ENCODE data around the gene IGFN1. TPM values are rescaled to one million over a fixed set of nuclear protein-coding genes. Genes with fewer than 3 reads are reported as not detected.

IGFN1 gene
- total RNA-seq, 2 donors from 2014 or later = not detected

DNA sequence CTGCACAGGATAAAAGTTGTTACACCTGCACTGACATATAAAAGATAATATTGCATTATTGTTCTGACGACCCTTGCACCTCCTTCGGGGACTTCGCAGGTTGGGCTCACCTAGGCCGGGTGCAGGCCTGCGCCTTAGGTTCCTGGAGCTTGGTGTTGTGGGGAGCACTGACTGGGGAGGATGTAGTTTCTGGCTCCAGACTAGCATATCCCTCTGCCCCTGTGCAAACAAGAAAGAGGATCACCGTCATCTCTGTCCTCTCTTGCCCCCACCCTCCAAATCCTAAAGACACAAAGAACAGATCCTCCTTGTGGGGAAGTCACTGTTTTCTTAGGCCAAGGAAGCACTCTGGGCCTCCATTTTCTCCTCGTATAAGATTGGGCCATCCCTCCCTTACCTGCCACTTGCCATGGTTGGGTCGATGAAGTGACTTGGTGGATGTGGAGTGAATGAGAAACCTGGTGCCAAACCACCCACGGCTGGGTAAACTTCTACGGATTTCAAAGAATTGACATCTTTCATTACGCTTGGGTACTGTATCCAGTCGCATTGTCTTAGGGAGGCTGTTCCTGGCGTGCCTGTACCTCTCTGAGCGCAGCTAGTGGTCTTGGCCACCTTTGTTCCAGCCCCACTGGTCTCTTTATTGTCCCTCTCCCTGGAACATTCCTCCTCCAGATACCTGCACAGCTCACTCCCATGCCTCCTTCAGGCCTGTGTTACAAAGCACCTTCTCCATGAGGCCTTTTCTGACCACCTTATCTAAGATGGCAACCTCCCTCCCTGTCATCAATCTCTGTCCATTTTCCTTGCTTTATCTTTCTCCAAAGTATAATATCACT, 58.3 kb downstream of the IGFN1 start:
- DNase-seq (ENCODE audit: low spot score) = no peak
- no peak for TF ChIP-seq CTCF (IDR thresholded peaks at IDR 0.05)
- Histone ChIP-seq H3K27me3 (replicated peaks; ENCODE audit: insufficient read depth) (no peaks in the 10 kb centered on the region), H3K9me3 (no peaks in the 10 kb centered on the region), H3K4me3 (no peak overlapping the region), H3K4me1 (ENCODE audit: control insufficient read depth in 1 of 2, low read depth in 2 of 2) (no peaks in the 10 kb centered on the region), H3K27ac (no peak overlapping the region), H3K36me3 (no peaks in the 10 kb centered on the region)
- ATAC-seq (ENCODE audit: insufficient number of reproducible peaks, low FRiP score, low read depth) = no peak

GRCh38 chr1:201250326-201251011, 59.8 kb downstream of the IGFN1 start:
- TF ChIP-seq CTCF (IDR thresholded peaks at IDR 0.05) = no peak
- H3K9me3 ChIP-seq = no peaks in the 10 kb centered on the region
- no peaks in the 10 kb centered on the region for H3K4me1 ChIP-seq (ENCODE audit: control insufficient read depth in 1 of 2, low read depth in 2 of 2)
- H3K4me3 ChIP-seq = no peak overlapping the region
- H3K36me3 ChIP-seq = no peaks in the 10 kb centered on the region
- DNase-seq (ENCODE audit: low spot score) (no peak), ATAC-seq (ENCODE audit: insufficient number of reproducible peaks, low FRiP score, low read depth) (no peak)
- no peak overlapping the region for H3K27ac ChIP-seq
- no peaks in the 10 kb centered on the region for H3K27me3 ChIP-seq (replicated peaks; ENCODE audit: insufficient read depth)

GRCh38 chr1:201251411-201251810, 60.8 kb downstream of the IGFN1 start:
- Histone ChIP-seq H3K27ac (no peak overlapping the region), H3K4me3 (no peak overlapping the region), H3K4me1 (ENCODE audit: control insufficient read depth in 1 of 2, low read depth in 2 of 2) (no peaks in the 10 kb centered on the region), H3K36me3 (no peaks in the 10 kb centered on the region), H3K27me3 (replicated peaks; ENCODE audit: insufficient read depth) (no peaks in the 10 kb centered on the region), H3K9me3 (no peaks in the 10 kb centered on the region)
- no peak for TF ChIP-seq CTCF (IDR thresholded peaks at IDR 0.05)
- ATAC-seq (ENCODE audit: insufficient number of reproducible peaks, low FRiP score, low read depth) (no peak), DNase-seq (ENCODE audit: low spot score) (no peak)

GRCh38 chr1:201251851-201252430, 61.3 kb downstream of the IGFN1 start:
- Histone ChIP-seq H3K9me3 (no peaks in the 10 kb centered on the region), H3K36me3 (no peaks in the 10 kb centered on the region), H3K27me3 (replicated peaks; ENCODE audit: insufficient read depth) (no peaks in the 10 kb centered on the region), H3K4me1 (ENCODE audit: control insufficient read depth in 1 of 2, low read depth in 2 of 2) (no peaks in the 10 kb centered on the region), H3K4me3 (no peak overlapping the region), H3K27ac (no peak overlapping the region)
- no peak for DNase-seq (ENCODE audit: low spot score)
- ATAC-seq (ENCODE audit: insufficient number of reproducible peaks, low FRiP score, low read depth) = no peak
- TF ChIP-seq CTCF (IDR thresholded peaks at IDR 0.05) = no peak

- no peak overlapping the region for H3K4me3 ChIP-seq
- H3K36me3 ChIP-seq = no peaks in the 10 kb centered on the region
- no peaks in the 10 kb centered on the region for H3K4me1 ChIP-seq (ENCODE audit: control insufficient read depth in 1 of 2, low read depth in 2 of 2)
- no peaks in the 10 kb centered on the region for H3K27me3 ChIP-seq (replicated peaks; ENCODE audit: insufficient read depth)
- no peak for DNase-seq (ENCODE audit: low spot score)
- H3K27ac ChIP-seq = no peak overlapping the region
- no peaks in the 10 kb centered on the region for H3K9me3 ChIP-seq
- ATAC-seq (ENCODE audit: insufficient number of reproducible peaks, low FRiP score, low read depth) = no peak
- no peak for TF ChIP-seq CTCF (IDR thresholded peaks at IDR 0.05)
Measured at GRCh38 chr1:201252944-201253371, 62.3 kb downstream of the IGFN1 start.
